Stimulated activated naive CD4-positive, alpha-beta T cell treated with Interleukin-2 at 50 U/mL for 16 hours (primary cell): Measurements from ENCODE around the gene KLHL10.
A peak's percentile ranks its signal among the peaks of the same experiment; 100 is the strongest.
"Not testable (repeated sequence)": the region's sequence is repeated elsewhere in the genome, so short reads cannot be mapped to it uniquely, and the experiment has no call there.

Experiments used
- DNase-seq: peaks from one replicate; lab custom pipeline; 2025; lab: John Stamatoyannopoulos, UW

Gene KLHL10

DNA sequence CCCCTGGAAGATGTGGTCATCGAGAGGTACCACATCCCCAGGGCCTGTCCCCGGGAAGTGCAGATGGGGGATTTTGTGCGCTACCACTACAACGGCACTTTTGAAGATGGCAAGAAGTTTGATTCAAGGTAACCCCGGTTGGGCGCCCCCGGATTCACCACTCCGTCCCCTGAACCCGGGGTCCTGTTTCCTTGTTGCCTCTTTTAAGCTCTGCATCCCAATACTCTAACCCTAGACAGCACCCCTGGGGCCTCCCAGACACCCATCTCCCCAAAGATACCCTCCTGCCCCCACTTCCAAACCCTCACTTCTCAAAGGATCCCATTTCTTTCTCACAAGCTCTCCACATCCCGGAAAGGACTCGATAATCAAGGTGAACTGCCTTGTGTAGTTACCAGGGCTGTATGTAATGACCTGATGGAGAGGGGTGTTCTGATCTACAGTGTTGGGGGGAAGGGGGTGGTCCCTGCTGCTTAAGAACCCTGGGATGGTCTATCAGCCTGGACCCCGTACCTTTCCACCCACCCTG lies 24.4 kb upstream of the KLHL10 start:
- no peak for DNase-seq

DNA sequence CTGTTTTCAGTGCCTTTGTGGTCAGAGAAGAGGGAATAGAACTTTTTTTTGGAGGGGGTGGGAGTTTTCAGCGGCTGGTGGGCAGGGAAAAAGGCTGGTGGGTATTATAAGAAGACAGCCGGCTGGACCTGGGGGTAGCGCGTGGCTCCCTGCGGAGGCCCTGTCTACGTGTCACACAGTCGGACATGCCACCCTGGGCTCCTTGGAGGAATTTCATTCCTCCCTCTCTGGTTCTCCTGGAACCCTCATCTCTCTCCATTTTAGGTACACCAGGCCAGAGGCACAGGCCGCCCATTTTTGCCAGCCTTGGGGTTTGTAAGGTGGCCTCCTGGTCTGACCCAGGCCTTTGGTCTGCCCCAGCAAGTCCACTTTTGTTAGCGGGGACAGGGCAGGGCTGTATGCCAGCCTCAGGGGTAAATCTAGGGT lies 23.9 kb upstream of the KLHL10 start:
- DNase-seq: no peak

DNA sequence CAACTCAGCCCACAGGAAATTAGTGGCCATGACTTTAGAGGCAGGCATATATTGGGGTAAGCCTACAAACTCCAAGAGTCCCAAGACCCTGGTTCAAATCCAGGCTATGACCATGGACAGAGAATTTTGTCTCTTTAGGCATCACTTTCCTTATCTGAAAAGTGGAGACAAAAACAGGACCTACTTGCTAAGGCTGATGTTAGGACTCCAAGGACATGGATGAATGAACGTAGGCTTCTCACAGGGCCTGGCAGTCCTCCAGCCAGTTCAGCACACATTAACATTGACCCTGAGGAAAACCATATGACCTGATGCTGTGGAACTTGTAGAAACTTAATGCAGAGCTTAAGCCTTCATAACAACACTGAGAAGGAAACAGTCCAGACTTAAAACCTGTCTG lies 23.4 kb upstream of the KLHL10 start:
- no peak for DNase-seq

DNA sequence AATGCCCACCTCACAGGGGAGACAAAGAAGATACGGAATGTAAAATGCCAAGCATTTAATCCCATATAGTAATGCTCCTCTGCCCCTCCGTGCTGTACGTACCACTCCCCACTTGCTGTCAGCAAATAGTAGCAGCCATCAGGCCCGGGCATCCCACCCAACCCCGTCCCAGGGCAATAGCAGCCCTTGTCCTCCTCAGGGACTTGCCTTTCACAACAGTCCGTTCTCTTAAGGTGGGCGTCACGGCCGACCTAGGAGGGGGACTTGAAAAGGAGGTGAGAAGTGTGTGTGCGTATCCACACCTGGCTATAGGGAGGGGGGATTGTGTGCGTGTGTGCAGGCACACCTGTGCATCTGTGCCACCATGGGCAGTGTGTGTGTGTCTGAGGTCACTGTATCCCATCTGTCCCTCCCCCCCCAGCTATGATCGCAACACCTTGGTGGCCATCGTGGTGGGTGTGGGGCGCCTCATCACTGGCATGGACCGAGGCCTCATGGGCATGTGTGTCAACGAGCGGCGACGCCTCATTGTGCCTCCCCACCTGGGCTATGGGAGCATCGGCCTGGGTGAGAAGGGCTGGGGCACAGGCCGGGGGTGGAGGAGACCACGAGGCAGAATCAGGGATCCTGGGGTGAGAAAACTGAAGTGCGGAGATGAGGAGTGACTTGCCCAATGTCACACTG lies 20.8 kb upstream of the KLHL10 start:
- no peak for DNase-seq

DNA sequence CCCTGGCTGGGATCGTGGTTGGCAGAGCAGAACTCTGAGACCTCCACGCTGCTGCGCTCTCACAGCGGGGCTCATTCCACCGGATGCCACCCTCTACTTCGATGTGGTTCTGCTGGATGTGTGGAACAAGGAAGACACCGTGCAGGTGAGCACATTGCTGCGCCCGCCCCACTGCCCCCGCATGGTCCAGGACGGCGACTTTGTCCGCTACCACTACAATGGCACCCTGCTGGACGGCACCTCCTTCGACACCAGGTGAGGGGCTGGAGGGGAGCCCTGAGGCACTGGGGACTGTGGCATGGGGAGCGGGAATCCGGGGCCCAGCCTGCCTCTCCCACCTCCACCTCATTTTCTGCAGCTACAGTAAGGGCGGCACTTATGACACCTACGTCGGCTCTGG lies 19.6 kb upstream of the KLHL10 start:
- DNase-seq: no peak

DNA sequence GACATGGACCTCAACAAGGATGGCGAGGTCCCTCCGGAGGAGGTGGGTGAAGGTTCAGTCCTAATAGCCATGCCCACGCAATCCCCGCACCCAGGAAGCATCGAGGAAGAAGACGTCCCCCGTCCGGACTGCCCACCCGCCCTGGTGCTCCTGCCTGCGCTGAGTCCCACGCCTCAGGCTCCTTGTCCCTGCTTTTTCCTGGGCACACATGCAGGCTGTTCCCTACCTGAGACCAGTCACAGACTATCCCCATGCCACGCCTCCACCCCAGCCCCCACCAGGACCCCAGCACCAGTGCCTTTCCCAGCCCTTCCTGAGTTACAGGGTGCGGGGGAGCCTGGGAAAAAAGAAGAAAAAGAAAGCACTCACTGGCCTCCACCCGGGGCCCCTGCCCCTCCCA lies 15.8 kb upstream of the KLHL10 start:
- no peak for DNase-seq

DNA sequence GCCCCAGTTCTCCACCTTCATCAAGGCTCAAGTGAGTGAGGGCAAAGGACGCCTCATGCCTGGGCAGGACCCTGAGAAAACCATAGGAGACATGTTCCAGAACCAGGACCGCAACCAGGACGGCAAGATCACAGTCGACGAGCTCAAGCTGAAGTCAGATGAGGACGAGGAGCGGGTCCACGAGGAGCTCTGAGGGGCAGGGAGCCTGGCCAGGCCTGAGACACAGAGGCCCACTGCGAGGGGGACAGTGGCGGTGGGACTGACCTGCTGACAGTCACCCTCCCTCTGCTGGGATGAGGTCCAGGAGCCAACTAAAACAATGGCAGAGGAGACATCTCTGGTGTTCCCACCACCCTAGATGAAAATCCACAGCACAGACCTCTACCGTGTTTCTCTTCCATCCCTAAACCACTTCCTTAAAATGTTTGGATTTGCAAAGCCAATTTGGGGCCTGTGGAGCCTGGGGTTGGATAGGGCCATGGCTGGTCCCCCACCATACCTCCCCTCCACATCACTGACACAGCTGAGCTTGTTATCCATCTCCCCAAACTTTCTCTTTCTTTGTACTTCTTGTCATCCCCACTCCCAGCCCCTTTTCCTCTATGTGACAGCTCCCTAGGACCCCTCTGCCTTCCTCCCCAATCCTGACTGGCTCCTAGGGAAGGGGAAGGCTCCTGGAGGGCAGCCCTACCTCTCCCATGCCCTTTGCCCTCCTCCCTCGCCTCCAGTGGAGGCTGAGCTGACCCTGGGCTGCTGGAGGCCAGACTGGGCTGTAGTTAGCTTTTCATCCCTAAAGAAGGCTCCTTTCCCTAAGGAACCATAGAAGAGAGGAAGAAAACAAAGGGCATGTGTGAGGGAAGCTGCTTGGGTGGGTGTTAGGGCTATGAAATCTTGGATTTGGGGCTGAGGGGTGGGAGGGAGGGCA lies 15.1 kb upstream of the KLHL10 start:
- DNase-seq: no peak

DNA sequence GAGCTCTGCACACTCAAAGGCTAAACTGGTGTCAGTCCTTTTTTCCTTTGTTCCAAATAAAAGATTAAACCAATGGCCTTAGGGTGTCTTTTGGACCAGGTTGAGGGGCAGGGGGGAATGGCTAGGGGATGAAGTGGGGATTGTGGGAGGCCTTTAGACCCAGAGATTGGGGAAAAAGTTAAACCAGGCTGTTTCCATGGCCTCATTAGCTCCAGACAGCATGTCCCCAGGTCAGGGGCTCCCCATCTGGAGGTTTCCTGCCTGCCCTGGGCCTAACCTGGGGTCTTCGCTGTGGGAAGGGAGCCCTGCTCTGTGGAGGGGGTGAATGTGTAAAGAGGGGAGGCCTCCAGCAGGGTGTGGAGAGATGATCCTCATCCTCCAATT lies 14.5 kb upstream of the KLHL10 start:
- no peak for DNase-seq

DNA sequence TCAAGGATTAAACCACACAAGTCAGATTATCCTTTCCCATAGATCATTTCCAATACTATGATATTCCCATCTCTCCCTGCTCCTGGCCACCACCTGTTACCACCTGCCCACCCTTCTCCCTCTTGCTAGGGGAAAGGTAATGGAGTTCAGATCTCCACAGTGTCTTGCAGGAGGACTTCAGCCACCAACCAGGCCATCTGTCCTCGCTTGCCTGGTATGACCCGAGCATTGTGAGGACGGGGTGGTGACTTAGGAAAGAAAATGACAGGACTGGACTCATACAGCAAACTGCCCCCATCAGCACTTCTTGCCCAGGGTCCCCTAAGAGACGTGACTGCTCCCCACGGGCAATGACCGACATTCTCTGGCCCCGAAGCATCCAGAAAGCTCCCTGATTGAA lies 14.0 kb upstream of the KLHL10 start:
- DNase-seq: no peak

DNA sequence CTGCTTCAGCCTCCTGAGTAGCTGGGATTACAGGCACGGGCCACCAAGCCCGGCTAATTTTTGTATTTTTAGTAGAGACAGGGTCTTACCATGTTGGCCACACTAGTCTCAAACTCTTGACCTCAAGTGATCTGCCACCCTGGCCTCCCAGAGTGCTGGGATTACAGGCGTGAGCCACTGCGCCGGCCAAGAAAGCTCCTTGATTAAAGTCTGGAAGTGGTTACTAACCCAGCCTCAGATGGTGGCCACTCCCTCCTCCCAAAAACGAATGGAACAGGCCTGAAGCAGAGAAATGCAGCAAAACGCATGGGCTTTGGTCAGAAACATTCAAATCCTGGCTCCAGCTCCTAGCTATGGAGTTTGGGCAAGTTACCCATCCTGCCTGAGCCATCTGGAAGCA lies 13.5 kb upstream of the KLHL10 start:
- DNase-seq: no peak

DNA sequence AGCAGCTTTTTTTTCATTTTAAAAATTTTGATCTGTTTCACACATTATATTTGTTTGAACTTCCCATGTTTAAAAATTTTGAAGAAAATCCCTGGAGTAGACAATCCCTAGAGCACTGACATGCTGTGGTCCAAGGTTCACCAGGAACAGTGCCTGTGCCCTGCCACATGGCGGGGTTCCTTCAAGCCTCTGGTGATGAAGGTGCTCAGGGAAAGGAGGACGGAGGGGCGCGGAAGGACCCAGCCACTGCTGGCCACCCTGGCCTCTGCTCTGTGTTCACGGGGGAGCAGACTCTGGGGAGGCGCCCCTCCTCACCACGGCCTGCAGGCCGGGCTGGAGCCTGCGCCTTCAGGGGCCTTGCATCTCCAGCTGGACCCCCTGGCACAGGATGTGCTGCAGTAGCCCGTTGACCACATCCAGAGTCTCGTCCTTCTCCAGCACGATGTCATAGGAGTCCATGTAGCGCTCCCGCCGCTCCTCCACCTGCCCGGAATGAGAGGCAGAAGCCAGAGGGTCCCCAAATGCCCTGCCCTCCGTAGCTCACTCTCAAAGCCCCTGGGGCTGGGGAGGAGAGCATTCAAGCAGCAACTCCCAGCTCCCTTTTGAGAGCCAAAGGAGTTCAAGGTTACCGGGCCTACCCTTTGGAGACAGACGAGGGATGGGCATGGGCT lies 12.3 kb upstream of the KLHL10 start:
- DNase-seq: no peak

DNA sequence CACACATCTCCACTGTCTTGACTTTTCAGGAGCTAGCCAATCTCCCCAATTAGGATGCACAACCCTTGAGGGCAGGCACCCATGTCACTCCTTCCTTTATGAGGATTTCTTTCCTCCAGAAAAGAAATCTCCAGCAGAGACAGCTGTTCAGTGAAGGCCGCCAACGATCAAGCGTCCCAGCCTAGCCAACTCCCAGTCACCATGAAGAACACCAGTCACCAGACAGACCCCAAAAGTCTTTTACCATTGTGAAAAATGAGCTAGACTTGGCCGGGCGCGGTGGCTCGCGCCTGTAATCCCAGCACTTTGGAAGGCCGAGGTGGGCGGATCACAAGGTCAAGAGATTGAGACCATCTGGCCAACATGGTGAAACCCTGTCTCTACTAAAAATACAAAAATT lies 7.7 kb upstream of the KLHL10 start:
- not testable (repeated sequence) for DNase-seq

DNA sequence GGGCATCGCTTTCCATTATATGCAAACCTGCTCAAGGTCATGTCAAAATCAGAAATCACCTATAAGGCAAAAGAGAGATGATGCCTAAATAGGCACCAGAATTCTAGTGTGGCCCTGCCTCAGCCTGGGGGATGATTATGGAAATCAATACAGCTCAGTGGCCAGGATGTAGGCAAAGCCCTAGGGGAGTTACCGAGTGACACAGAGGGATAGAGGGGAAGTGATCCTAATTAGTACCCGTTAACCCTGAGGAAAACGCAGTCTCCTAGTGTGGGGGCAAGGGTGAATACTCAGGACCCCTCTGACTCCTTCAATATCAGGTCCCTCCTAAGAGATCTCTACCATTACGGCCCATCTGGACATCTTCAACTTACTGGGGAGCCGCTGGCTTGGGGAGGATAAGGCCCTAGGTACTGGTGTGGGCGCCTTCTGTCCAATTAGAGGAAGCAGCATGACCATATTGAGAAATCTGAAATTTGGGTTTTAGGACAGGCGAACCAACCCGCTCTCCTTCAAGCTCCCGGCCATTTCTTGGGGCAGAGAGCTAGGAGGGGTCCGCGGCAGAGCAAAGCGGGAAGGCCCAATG lies 2.3 kb upstream of the KLHL10 start:
- no peak for DNase-seq

DNA sequence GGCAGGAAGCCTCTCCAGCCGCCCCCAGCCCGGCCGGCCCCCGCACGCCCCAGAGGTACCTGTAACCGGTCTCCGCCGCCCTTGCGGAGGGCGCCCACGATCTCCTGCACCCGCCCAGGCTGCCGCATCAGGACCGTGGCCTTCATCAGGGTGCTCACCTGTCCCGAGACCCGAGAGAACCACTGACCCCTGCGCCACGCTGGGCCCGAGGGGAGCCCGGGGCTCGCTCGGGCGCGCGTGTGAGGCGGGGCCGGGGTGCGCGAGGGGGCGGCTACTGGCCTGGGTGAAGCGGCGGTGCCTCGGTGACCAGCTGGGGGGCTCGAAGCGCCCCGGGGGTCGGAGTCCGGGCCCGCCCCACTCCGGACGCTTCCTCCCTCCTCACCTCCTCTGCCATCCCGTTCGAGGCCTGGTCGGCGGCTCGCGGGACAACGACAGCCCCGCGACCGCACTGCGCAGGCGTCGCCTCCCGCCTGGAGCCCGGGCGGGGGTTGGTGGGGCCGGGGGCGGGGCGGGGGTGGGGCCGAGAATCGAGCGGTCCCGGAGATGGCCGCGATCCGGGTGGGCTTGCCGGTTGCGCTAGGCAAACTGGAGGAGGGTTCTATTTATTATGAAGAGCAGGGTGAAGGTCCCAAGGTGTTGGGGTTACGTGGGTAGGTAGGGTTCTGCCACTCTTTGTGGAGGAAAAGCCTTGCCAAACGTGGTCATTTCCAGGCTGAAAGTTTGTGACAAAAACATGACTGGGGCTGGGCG lies 1.6 kb upstream of the KLHL10 start, which contains the start of gene NT5C3B:
TSS of gene NT5C3B (minus strand) at position 433 of the 750 bp plus-strand sequence. CDS start at position 394, 39 bp downstream.
- peak; percentile 35 for DNase-seq

DNA sequence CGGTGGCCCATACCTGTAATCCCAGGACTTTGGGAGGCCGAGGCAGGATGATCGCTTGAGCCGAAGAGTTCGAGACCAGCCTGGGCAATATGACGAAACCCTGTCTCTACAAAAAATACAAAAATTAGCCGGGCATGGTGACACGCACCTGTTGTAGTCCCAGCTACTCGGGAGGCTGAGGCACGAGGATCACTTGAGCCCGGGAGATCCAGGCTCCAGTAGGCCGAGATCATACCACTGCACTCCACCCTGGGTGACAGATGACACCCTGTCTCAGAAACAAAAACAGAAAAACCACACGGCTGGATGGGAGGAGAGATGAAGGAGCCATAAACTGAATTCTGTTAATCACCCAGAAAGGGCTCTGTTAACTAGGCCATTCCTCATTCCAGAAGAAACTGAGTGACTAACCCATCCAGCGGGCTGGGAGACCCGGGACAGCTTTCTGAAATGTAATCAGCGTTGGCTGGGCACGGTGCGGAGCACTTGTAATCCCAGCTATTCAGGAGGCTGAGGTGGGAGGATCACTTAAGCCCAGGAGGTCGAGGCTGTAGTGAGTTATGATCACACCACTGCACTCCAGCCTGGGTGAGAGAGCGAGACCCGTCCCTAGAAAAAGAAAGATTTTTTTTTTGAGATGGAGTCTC lies 952 bp upstream of the KLHL10 start:
- DNase-seq: no peak

DNA sequence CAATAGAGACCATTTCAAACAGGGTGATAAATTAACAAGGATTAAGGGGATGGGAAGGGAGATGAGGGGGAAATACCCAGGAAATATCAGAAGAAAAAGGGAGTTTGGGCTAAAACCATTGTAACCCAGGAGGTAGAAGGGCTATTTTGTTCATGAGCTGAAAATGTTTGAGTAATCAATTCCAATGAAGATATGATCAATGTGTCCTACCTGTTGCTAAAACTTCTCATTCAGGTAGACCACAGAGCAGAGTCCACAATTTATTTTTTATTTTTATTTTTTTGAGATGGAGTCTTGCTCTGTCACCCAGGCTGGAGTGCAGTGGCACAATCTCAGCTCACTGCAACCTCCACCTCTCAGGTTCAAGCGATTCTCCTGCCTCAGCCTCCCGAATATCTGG lies 1.8 kb downstream of the KLHL10 start:
- DNase-seq: not testable (repeated sequence)

DNA sequence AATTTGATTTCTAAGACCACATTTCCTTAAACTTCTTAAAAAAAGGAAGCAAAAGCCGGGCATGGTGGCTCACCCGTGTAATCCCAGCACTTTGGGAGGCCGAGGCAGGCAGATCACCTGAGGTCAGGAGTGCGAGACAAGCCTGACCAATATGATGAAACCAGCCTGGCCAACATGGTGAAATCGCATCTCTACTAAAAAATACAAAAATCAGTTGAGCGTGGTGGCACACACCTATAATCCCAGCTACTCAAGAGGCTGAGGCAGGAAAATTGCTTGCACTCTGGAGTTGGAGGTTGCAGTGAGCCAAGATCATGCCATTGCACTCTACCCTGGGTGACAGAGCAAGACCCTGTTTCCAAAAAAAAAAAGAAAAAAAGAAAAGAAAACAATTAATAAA lies 3.2 kb downstream of the KLHL10 start:
- not testable (repeated sequence) for DNase-seq

DNA sequence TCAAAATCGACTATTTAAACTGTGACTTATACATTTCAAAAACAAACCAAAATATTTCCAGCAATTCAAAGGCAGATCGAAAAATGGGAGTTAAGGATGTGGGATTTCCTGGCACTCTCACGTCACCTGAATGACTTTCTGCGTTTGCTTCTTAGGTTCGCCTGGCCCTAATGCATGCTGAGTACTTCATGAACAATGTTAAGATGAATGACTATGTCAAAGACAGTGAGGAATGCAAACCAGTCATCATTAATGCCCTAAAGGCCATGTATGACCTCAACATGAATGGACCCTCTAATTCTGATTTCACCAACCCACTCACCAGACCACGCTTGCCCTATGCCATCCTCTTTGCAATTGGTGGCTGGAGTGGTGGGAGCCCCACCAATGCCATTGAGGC lies 7.3 kb downstream of the KLHL10 start:
- DNase-seq: no peak

DNA sequence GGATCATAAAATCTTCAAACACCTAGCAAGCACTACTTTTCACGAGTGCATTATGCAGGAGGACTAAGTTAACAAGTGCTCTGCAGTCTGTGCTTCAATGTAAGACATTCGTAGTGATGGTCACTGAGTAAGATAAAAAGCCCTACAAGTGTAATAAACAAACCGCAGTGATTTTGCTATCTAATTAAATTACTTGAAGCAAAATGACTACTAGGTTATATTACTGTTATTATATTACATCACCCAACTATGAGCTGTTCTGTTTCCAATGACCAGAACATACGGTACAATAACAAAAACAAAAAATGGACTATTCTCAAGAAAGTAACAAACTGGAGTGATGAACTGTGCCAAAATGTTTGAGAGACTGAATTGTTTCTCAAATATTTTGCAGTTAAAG lies 11.2 kb downstream of the KLHL10 start:
- no peak for DNase-seq

DNA sequence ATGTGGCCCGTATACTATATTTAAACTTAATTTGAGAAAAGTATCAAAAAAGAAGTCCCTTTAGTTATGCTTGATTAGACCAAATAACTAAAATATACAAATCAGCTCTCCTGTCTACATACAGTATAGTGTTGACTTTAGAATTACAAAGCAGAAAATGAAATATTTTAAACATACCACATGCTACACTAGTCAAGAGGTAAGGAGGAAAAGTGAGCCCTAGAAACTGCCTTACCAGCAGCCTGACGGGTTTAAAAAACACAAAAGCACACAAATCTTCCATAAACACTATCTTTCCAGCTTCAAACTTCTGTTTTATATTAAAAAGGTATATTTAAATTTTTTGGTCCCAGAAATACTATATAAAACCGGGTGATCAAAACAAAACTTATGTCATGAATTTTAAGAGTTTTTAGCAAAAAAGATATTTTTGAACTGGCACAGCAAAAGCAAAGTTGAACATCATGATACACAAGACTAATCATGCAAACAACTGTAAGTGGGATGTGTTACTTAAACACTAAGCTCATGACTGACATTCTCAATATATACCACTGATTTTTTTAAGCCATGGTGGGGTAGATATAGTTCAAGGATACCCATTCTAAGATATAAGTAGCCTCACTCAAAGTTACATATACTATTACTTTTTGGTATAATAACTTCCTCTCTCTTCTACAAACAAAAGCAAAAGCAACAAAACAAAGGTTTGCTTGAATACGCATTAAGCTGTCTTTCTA lies 11.8 kb downstream of the KLHL10 start:
- DNase-seq: no peak
